Prostate gland (tissue), 2 donors: Measurements from ENCODE around the gene ITGB2.

ENCODE experiments used
- POLR2A ChIP-seq: fragments of 450-650 bp; IDR thresholded peaks from one replicate; pipeline ENCODE4 v1.6.1; 2016; ENCODE audit warnings: antibody characterized with exemption, mild to moderate bottlenecking
- TF ChIP-seq, protein P1 (sequence below), 4 experiments: fragments of 200-600 bp in 2 of 4; fragments of 450-650 bp in 2 of 4; sonication (generic) in 2 of 4; IDR thresholded peaks; 1 replicate in 3 of 4; 2 replicates in 1 of 4; pipeline ENCODE4 v1.5.1; 2016 to 2019; ENCODE audit warnings: antibody characterized with exemption in 4 of 4, mild to moderate bottlenecking in 2 of 4, moderate library complexity in 2 of 4

DNA sequence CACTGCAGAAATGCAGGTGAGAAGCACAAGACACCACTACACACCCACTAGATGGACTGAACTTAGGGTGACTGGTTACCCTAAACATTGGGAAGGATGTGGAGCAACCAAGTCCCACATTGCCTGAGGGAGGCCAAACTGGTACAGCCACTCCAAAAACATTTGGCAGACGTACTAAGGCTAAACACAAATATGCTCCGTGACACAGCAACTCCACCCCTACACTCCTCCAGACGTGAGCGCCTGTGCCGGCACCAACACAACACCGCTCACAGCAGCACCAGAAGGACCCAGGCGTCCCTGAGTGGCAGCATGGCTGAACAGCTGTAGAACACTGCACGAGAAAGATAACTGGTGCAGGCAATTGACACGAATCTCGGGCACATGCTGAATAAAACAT is 61.9 kb downstream of the ITGB2 start:
- TF ChIP-seq, protein P1, sequence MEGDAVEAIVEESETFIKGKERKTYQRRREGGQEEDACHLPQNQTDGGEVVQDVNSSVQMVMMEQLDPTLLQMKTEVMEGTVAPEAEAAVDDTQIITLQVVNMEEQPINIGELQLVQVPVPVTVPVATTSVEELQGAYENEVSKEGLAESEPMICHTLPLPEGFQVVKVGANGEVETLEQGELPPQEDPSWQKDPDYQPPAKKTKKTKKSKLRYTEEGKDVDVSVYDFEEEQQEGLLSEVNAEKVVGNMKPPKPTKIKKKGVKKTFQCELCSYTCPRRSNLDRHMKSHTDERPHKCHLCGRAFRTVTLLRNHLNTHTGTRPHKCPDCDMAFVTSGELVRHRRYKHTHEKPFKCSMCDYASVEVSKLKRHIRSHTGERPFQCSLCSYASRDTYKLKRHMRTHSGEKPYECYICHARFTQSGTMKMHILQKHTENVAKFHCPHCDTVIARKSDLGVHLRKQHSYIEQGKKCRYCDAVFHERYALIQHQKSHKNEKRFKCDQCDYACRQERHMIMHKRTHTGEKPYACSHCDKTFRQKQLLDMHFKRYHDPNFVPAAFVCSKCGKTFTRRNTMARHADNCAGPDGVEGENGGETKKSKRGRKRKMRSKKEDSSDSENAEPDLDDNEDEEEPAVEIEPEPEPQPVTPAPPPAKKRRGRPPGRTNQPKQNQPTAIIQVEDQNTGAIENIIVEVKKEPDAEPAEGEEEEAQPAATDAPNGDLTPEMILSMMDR (IDR thresholded peaks at IDR 0.05): no peak
- no peak for TF ChIP-seq POLR2A
